Activated naive CD8-positive, alpha-beta T cell (primary cell): Measurements from ENCODE around the gene PLCB4.

Experiments
- H3K27ac Mint-ChIP-seq: one replicate; pipeline ENCODE4 v1.8.0; 2021; ENCODE audit warnings: mixed read lengths
- H3K27me3 Mint-ChIP-seq: one replicate; pipeline ENCODE4 v1.8.0; 2021; ENCODE audit warnings: mixed read lengths
- H3K36me3 Mint-ChIP-seq: one replicate; pipeline ENCODE4 v1.8.0; 2021; ENCODE audit warnings: mixed read lengths
- H3K4me1 Mint-ChIP-seq: one replicate; pipeline ENCODE4 v1.8.0; 2021; ENCODE audit warnings: low read depth, mixed read lengths
- H3K4me3 Mint-ChIP-seq: one replicate; pipeline ENCODE4 v1.8.0; 2021; ENCODE audit warnings: mild to moderate bottlenecking, mixed read lengths
- H3K9me3 Mint-ChIP-seq: one replicate; pipeline ENCODE4 v1.8.0; 2021; ENCODE audit warnings: low read depth, mixed read lengths

Gene PLCB4

DNA sequence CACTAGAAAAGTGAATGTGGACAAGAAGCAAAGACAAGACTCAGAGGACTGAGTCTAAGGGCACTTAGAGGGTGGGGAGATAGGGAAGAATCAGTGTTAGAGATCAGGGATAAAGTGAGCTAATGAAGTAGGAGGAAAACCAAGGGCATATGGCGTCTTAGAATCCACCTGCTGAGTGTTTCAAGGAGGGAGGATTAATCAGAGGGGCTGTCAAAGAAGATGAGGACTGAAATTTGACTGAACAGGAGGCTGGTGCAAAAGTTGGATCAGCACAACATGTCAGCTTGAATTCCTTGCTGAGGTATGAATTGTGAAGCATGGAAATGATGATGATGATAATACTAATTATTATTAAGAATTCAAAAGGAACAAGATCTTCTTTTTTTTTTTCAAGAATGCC is 39.4 kb downstream of the PLCB4 start:
- no peaks in the 10 kb centered on the region for H3K4me1 Mint-ChIP-seq
- no peaks in the 10 kb centered on the region for H3K36me3 Mint-ChIP-seq
- H3K4me3 Mint-ChIP-seq, result no peak overlapping the region
- no peak overlapping the region for H3K27ac Mint-ChIP-seq
- H3K27me3 Mint-ChIP-seq, result no peaks in the 10 kb centered on the region
- H3K9me3 Mint-ChIP-seq, result no peaks in the 10 kb centered on the region

DNA sequence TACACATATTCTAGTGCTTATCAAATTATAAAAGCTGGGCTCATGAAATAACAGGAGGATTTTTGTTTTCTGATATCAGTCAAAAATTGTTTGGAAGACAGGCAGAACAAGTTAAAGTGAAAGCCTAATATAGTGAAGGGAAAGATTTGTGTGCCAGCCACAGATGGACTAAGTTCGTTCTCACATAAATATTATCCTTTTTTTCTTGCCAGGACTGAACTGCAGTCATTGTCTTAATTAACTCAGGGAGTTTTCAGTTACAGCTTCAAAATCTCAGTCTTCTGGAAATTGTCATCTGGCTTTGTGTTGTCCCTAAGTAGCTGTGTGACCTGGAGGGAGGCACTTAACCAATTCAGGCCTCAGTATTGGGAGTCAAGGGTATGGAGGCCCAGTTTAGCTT is 40.7 kb downstream of the PLCB4 start:
- H3K4me1 Mint-ChIP-seq, result no peaks in the 10 kb centered on the region
- no peaks in the 10 kb centered on the region for H3K36me3 Mint-ChIP-seq
- no peaks in the 10 kb centered on the region for H3K27me3 Mint-ChIP-seq
- no peak overlapping the region for H3K27ac Mint-ChIP-seq
- H3K4me3 Mint-ChIP-seq, result no peak overlapping the region
- H3K9me3 Mint-ChIP-seq, result no peaks in the 10 kb centered on the region

DNA sequence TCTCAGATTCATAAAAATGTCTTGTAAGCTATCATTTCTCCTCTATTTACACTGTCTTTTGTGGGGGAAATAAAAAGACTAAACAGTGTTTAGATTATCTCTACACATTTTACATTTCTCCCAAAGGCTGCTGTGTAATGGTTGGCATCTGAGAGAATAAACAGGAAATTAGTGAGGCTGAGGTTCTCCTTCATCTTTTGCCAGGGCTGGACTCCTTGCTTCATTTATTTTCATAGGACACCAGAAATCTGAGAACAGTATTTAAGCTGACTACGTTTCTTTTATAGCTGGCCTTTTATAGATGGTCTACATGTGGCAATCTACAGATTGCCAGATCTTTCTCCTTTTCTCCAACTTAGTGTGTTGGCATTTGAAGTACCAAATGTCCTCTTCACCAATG is 41.5 kb downstream of the PLCB4 start:
- no peak overlapping the region for H3K4me3 Mint-ChIP-seq
- no peaks in the 10 kb centered on the region for H3K4me1 Mint-ChIP-seq
- H3K36me3 Mint-ChIP-seq, result no peaks in the 10 kb centered on the region
- H3K27ac Mint-ChIP-seq, result no peak overlapping the region
- no peaks in the 10 kb centered on the region for H3K27me3 Mint-ChIP-seq
- H3K9me3 Mint-ChIP-seq, result no peaks in the 10 kb centered on the region

DNA sequence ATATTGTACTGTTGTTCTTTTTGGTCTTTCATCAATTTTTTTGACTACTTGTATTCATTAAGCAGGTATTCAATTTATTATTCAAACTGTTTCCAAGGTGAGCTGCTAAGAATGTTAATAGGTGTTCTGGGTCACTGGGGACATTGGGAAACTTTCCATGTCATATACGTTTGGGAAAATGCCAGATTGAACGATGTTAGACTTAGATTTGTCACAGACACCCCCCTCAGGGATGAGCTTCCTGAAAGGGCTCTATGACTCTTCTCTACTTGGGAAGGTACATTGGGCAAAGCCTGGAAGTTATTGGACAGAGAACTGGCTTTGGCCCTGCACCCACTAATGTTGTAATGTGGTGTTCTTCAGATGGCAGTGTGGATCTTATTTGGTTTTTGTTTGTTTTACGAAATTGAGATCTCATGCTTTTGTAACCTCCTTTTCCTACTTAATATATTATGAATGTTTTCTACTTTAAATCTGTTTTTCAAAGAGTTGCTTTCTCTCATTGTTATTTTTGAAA is 42.1 kb downstream of the PLCB4 start:
- Mint-ChIP-seq H3K4me1 (no peaks in the 10 kb centered on the region), H3K27ac (no peak overlapping the region), H3K9me3 (no peaks in the 10 kb centered on the region), H3K4me3 (no peak overlapping the region), H3K36me3 (no peaks in the 10 kb centered on the region), H3K27me3 (no peaks in the 10 kb centered on the region)

DNA sequence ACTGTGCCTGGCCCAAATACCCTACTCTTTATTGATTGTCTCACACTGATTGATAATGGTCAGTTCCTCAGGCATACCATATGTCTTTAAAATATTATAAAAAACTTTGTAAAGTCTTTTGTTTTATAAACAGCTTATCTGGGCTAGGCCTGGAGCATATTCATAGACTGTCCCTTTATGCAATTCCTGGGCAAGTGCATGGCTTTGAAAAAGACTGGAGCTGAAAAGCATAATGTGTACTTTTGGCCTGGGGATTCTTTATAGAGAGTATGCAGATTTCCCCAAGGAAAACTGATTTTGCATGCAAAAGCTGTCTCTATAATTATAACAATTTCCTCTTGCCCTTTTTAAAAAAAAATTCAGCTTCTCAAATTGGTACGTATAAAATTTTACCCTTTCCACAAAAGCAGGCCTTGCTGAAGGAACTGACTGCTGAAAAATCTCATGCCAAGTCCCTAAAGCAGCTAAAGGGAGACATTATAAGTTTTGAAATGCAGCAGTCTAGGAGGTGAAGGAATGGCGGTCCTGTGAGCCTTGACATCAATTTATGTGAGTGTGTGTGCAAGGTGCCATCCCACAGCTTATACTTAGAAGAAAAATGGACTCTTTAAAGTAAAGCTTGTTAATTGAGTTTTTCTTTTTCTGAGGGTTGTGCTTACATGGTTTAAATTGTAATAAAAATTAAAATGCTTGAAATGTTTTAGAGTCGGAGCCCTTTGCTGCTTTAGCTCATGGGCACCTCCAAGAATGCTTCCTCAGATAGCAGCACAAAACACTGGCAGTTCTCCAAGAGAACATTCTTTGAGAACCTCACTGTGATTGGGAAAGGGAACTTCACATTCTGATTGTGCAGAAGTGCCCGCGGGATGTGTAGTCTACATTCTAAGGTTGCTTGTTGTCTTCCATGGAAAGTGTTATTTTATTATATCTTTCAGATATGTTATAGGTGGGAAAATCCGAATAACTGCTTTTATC is 43.9 kb downstream of the PLCB4 start:
- no peaks in the 10 kb centered on the region for H3K36me3 Mint-ChIP-seq
- no peaks in the 10 kb centered on the region for H3K4me1 Mint-ChIP-seq
- H3K27me3 Mint-ChIP-seq, result no peaks in the 10 kb centered on the region
- H3K4me3 Mint-ChIP-seq, result no peak overlapping the region
- H3K27ac Mint-ChIP-seq, result no peak overlapping the region
- H3K9me3 Mint-ChIP-seq, result no peaks in the 10 kb centered on the region

DNA sequence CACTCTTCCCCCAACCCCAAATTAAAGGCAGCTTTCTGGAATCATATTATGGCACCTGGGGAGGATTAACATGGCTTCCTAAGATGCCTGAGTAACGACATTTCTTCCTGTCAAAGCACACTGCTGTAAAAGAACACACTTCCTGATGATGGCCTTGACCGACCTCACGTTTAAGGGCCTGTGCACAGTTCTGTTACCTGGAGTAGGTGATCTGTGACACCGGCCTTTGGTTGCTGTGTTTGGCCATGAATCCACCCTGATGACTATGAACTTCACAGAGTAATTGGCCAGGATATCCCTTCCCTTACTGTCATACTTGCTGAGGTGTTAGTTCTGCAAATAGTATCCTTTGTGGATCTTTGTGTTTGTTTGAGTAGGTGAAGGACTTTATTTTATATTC is 45.8 kb downstream of the PLCB4 start:
- H3K4me3 Mint-ChIP-seq, result no peak overlapping the region
- H3K36me3 Mint-ChIP-seq, result no peaks in the 10 kb centered on the region
- no peaks in the 10 kb centered on the region for H3K27me3 Mint-ChIP-seq

DNA sequence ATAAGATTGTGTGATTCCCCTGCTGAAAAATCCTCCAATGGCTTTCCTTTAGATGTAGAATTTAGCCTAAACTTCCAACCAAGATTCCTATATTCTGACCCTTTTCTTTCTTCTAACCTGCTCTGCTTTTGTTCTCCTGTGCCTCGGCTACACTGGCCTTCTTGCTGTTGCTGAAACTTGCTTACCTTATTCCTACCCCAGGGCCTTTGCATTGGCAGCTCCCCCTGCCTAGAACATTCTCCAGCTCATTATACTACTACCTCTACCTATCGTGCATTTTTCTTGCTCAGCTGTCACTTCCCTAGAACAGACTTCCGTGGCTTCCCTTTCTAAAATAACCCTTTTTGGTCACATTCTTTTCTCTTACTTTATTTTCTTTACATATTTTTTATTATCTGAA is 48.7 kb downstream of the PLCB4 start:
- H3K27me3 Mint-ChIP-seq, result no peaks in the 10 kb centered on the region
- no peaks in the 10 kb centered on the region for H3K36me3 Mint-ChIP-seq
- no peaks in the 10 kb centered on the region for H3K9me3 Mint-ChIP-seq
- H3K27ac Mint-ChIP-seq, result no peak overlapping the region
- H3K4me3 Mint-ChIP-seq, result no peak overlapping the region
- no peaks in the 10 kb centered on the region for H3K4me1 Mint-ChIP-seq

More for the DNA sequence above, 45.8 kb downstream of the PLCB4 start:
- Mint-ChIP-seq H3K9me3 (no peaks in the 10 kb centered on the region), H3K4me1 (no peaks in the 10 kb centered on the region), H3K27ac (no peak overlapping the region)

DNA sequence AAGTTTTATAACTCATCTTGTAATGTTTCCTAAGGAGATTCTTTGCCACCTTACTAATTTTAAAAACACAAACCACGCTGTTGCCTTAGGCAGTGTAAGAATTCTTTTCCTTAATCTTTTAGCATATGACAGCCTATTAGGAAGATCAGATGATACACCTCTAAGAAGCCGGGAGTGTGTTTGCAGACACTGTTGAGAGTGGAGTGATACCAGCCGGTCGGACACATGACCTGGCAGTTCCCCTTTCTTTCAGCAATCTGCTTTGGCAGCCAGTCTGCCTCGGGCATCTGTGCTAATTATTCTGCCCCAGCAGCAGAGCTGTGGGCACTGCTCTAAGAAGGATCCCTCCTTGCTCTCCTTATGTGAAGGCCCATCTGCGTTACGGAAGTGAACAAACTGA is 50.9 kb downstream of the PLCB4 start:
- Mint-ChIP-seq H3K27ac (no peak overlapping the region), H3K4me3 (no peak overlapping the region), H3K27me3 (no peaks in the 10 kb centered on the region), H3K36me3 (no peaks in the 10 kb centered on the region), H3K9me3 (no peaks in the 10 kb centered on the region), H3K4me1 (no peaks in the 10 kb centered on the region)

DNA sequence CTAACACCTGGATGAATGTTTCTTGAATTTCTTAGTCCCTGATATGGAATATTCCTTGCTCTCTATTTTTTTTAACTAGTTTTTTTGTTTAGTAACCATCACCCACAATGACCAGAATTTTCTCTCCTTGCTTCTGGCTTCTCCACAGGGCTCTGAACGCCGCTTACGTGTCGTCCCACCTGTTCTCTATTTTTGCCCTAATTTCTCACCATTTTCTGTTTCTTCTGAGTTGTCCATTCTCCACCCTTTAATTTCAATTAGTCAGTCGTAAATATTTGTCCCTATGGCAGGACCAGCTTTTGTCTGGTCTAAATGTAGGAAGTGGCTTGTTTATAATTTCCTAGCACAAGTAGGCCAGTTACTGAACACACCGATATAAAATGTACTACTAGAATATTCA is 52.3 kb downstream of the PLCB4 start:
- Mint-ChIP-seq H3K9me3 (no peaks in the 10 kb centered on the region), H3K27me3 (no peaks in the 10 kb centered on the region), H3K4me1 (no peaks in the 10 kb centered on the region), H3K36me3 (no peaks in the 10 kb centered on the region), H3K27ac (no peak overlapping the region), H3K4me3 (no peak overlapping the region)

DNA sequence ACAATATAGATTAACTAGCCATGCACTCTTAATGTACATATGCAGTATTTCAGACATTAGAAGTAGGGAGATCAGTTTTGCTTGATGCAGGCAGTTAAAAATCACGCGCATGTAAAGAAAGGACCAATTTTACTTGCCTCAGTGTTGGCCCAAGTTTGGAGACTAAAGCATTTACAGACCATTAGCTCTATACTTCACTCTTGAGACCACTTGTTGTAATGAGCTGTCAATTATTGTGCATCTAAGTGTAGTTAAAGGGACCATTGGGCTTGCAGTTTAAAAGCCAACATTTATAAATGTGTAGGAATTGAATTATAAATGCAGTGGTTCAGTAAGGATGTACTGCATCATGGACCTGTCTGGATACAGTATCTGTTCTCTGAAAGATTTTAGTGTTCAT is 53.7 kb downstream of the PLCB4 start:
- no peak overlapping the region for H3K27ac Mint-ChIP-seq
- no peaks in the 10 kb centered on the region for H3K9me3 Mint-ChIP-seq
- no peaks in the 10 kb centered on the region for H3K36me3 Mint-ChIP-seq
- H3K4me3 Mint-ChIP-seq, result no peak overlapping the region
- H3K27me3 Mint-ChIP-seq, result no peaks in the 10 kb centered on the region
- H3K4me1 Mint-ChIP-seq, result no peaks in the 10 kb centered on the region

DNA sequence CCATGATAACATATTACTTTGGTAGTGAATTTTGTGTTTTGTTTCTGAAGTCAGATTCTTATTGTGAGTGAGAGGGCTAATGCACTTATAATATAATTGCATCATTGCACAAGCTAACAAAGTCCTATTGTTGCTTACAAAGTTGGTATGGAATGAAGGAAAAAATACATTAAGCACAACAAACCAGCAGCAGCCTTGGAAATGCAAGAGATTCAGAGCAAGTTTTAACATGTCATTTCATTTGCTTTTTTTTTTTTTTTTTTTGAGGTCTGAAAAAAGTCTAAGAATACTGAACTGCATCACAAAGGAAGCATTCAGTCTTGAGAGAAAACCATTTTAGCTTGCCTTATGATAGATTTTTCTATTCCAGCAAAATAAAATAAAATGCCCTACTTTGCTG is 57.6 kb downstream of the PLCB4 start:
- H3K4me3 Mint-ChIP-seq, result no peak overlapping the region
- no peak overlapping the region for H3K27ac Mint-ChIP-seq
- H3K36me3 Mint-ChIP-seq, result no peaks in the 10 kb centered on the region
- H3K4me1 Mint-ChIP-seq, result no peaks in the 10 kb centered on the region
- no peaks in the 10 kb centered on the region for H3K9me3 Mint-ChIP-seq
- H3K27me3 Mint-ChIP-seq, result peaks cover 1% of the 10 kb centered on the region

DNA sequence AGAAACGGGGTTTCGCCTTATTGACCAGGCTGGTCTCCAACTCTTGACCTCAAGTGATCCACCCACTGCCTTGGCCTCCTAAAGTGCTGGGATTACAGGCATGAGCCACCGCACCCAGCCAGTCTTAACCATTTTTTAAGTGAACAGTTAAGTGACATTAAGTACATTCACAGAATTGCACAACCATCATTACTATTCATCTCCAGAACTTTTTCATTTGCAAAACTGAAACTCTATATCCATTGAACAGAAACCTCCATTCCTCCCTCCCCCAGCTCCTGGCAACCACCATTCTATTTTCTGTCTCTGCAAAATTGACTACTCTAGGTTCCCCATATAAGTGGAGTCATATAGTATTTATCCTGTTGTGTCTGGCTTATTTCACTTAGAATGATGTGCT is 59.7 kb downstream of the PLCB4 start:
- no peaks in the 10 kb centered on the region for H3K9me3 Mint-ChIP-seq
- H3K4me3 Mint-ChIP-seq, result no peak overlapping the region
- H3K4me1 Mint-ChIP-seq, result no peaks in the 10 kb centered on the region
- no peak overlapping the region for H3K27ac Mint-ChIP-seq
- H3K36me3 Mint-ChIP-seq, result no peaks in the 10 kb centered on the region
- H3K27me3 Mint-ChIP-seq, result peaks cover 1% of the 10 kb centered on the region

DNA sequence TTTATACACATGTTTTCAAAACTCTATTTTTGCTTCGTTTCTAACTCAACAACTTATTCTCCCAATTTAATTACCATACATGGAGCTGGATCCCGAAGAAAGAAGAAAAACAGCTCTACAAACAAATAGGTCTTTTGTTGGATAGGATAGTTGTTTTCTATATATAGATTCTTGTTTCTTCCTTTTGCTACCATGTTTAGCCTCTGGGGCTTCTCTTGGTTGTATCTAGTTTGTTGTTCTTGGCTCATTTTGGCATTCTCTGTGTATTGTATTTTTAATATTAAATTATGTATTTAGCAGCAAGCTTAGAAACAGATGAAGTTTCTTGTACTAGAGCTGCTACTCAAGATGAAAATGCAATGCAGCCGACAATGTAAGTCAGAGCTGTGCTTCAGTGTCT is 60.9 kb downstream of the PLCB4 start:
- no peak overlapping the region for H3K27ac Mint-ChIP-seq
- peaks cover 1% of the 10 kb centered on the region for H3K27me3 Mint-ChIP-seq
- no peaks in the 10 kb centered on the region for H3K9me3 Mint-ChIP-seq
- H3K36me3 Mint-ChIP-seq, result no peaks in the 10 kb centered on the region
- H3K4me1 Mint-ChIP-seq, result no peaks in the 10 kb centered on the region
- no peak overlapping the region for H3K4me3 Mint-ChIP-seq

DNA sequence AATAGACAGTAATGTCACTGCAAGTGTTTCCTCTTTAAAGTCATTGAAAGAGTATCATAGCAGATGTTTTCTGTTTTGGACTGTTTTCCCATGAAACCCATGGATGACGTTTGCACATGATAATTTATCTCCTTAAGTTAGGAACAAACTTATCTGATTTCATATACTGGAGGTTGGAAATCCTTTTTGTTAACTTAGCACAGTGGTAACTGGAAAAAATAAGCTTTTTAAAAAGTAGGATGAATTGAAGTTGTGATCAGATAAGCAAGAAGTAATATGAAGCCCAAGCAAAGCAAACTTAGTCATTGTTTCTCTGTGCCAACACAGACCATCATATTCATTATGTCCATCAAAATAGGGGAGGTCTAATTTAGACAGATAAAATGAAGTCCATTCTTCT is 61.6 kb downstream of the PLCB4 start:
- H3K4me3 Mint-ChIP-seq, result no peak overlapping the region
- H3K27me3 Mint-ChIP-seq, result peaks cover 1% of the 10 kb centered on the region
- H3K36me3 Mint-ChIP-seq, result no peaks in the 10 kb centered on the region
- H3K9me3 Mint-ChIP-seq, result no peaks in the 10 kb centered on the region
- H3K27ac Mint-ChIP-seq, result no peak overlapping the region
- H3K4me1 Mint-ChIP-seq, result no peaks in the 10 kb centered on the region

DNA sequence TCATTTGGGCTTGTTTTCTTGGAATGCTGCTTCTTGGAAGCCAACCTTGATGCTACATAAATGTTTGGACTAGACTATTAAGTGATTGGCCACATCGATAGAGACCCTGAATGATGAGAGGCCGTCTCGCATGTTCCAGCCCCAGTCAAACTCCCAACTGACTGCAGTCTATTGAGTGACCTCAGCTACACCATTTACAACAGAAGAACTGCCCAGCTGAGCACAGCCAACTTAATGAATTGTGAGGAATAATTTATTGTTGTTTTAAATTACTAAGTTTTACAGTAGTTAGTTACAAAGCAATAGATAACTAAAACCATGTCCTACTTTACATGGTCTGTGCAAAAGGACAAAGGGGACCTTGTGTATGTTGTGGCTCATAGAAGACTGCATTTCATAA is 63.0 kb downstream of the PLCB4 start:
- Mint-ChIP-seq H3K36me3 (no peaks in the 10 kb centered on the region), H3K9me3 (no peaks in the 10 kb centered on the region), H3K4me3 (no peak overlapping the region), H3K4me1 (no peaks in the 10 kb centered on the region), H3K27me3 (peaks cover 1% of the 10 kb centered on the region), H3K27ac (no peak overlapping the region)

DNA sequence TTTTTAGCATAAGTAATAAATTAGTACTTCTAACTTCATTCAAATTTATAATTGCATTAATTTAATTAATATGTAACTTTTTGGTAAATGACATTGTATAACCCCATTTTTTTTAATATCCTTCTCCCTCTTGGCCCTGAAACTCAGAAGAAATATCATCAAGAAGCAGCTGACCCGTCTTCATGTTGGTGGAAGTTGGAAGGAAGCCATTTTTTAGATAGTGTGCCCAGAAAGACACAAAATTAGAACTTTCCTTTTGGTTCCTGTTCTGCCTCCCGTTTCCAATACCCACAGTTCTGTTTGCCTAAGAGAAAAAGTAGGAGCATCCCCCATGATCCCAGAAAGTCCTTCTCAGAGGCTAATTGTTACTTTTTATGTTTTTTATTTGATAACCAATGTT is 65.5 kb downstream of the PLCB4 start:
- Mint-ChIP-seq H3K36me3 (no peaks in the 10 kb centered on the region), H3K9me3 (no peaks in the 10 kb centered on the region), H3K4me1 (no peaks in the 10 kb centered on the region), H3K4me3 (no peak overlapping the region), H3K27me3 (no peaks in the 10 kb centered on the region), H3K27ac (no peak overlapping the region)
